ENCODE data around the gene NFIC.

- no peak for TF ChIP-seq POLR2A (IDR thresholded peaks at IDR 0.05)
- TF ChIP-seq CTCF (IDR thresholded peaks at IDR 0.05), result no peak
- no peak for TF ChIP-seq POLR2AphosphoS5 (IDR thresholded peaks at IDR 0.05; ENCODE audit: insufficient read depth in 1 of 2, low read depth in 1 of 2)
These were observed 93.7 kb downstream of the NFIC start for GRCh38 chr19:3459965-3460582.
